ENCODE data around the gene JAKMIP3. TPM values are rescaled to one million over a fixed set of nuclear protein-coding genes. Genes with fewer than 3 reads are reported as not detected.

JAKMIP3 gene
- total RNA-seq, 1 donor = 0.36 TPM

- DNase-seq (ENCODE audit: insufficient read length, low spot score, missing footprints) = no peak
- no peaks in the 10 kb centered on the region for H3K4me1 ChIP-seq (ENCODE audit: insufficient read depth, low read length)
- no peaks in the 10 kb centered on the region for H4K20me1 ChIP-seq (ENCODE audit: insufficient read depth, low read length)
- H3K4me3 ChIP-seq (ENCODE audit: insufficient read depth, low read length) = no peak overlapping the region
- TF ChIP-seq CTCF (IDR thresholded peaks at IDR 0.05; ENCODE audit: extremely low read depth, low read depth, low read length) = no peak
- H3K4me2 ChIP-seq (ENCODE audit: insufficient read depth, low read length) = no peak overlapping the region
- no peaks in the 10 kb centered on the region for H3K79me2 ChIP-seq (ENCODE audit: insufficient read depth, low read length)
- no peak overlapping the region for H2AFZ ChIP-seq (ENCODE audit: low read length)
- H3K36me3 ChIP-seq (ENCODE audit: insufficient read depth, low read length) = no peaks in the 10 kb centered on the region
- H3K27ac ChIP-seq (ENCODE audit: low read depth, low read length) = no peak overlapping the region
- no peaks in the 10 kb centered on the region for H3K27me3 ChIP-seq (ENCODE audit: insufficient read depth, low read length)
- no peaks in the 10 kb centered on the region for H3K9me3 ChIP-seq (ENCODE audit: low read depth, low read length)
Measured at GRCh38 chr10:132113766-132114365, 48.1 kb downstream of the JAKMIP3 start.

- no peak overlapping the region for H2AFZ ChIP-seq (ENCODE audit: low read length)
- H3K27ac ChIP-seq (ENCODE audit: low read depth, low read length) = no peak overlapping the region
- no peaks in the 10 kb centered on the region for H3K4me1 ChIP-seq (ENCODE audit: insufficient read depth, low read length)
- TF ChIP-seq CTCF (IDR thresholded peaks at IDR 0.05; ENCODE audit: extremely low read depth, low read depth, low read length) = no peak
- H3K27me3 ChIP-seq (ENCODE audit: insufficient read depth, low read length) = no peaks in the 10 kb centered on the region
- no peak overlapping the region for H3K4me3 ChIP-seq (ENCODE audit: insufficient read depth, low read length)
- no peaks in the 10 kb centered on the region for H3K79me2 ChIP-seq (ENCODE audit: insufficient read depth, low read length)
- H3K9me3 ChIP-seq (ENCODE audit: low read depth, low read length) = no peaks in the 10 kb centered on the region
- no peak for DNase-seq (ENCODE audit: insufficient read length, low spot score, missing footprints)
- no peak overlapping the region for H3K4me2 ChIP-seq (ENCODE audit: insufficient read depth, low read length)
- no peaks in the 10 kb centered on the region for H3K36me3 ChIP-seq (ENCODE audit: insufficient read depth, low read length)
- H4K20me1 ChIP-seq (ENCODE audit: insufficient read depth, low read length) = no peaks in the 10 kb centered on the region
Measured at GRCh38 chr10:132114953-132115520, 49.3 kb downstream of the JAKMIP3 start.

Other genes with a start within 250 kb of the JAKMIP3 start
- 23.9 and 30.1 TPM in 2 replicates for gene PPP2R2D, start 164.9 kb upstream of the JAKMIP3 start, total RNA-seq
- 53.0 and 112 TPM in 2 replicates for gene BNIP3, start 84.0 kb upstream of the JAKMIP3 start, total RNA-seq
- gene DPYSL4, start 121.0 kb downstream of the JAKMIP3 start, total RNA-seq = 0.72 and 2.4 TPM in 2 replicates
- 12.7 and 14.5 TPM in 2 replicates for gene STK32C, start 242.0 kb downstream of the JAKMIP3 start, total RNA-seq

All from osteoblast (primary cell).